ENCODE measurements around the gene DDX53. TPM values are rescaled to one million over a fixed set of nuclear protein-coding genes. Genes with fewer than 3 reads are reported as not detected.

The DDX53 gene
- total RNA-seq, 2 donors from 2014 or later = not detected

GRCh38 chrX:23012636-23013035 is 12.9 kb downstream of the DDX53 start:
- ATAC-seq (no peak), DNase-seq (ENCODE audit: low spot score in 2 of 2) (no peak)
- no peaks in the 10 kb centered on the region for H3K36me3 Mint-ChIP-seq
- no peak overlapping the region for H3K27ac Mint-ChIP-seq
- H3K9me3 Mint-ChIP-seq = no peaks in the 10 kb centered on the region

GRCh38 chrX:23013366-23013765 is 13.6 kb downstream of the DDX53 start:
- Mint-ChIP-seq H3K36me3 (no peaks in the 10 kb centered on the region), H3K27ac (no peak overlapping the region), H3K9me3 (no peaks in the 10 kb centered on the region)
- no peak for ATAC-seq
- no peak for DNase-seq (ENCODE audit: low spot score in 2 of 2)

GRCh38 chrX:23031600-23031999 is 31.8 kb downstream of the DDX53 start:
- DNase-seq (ENCODE audit: low spot score in 2 of 2) (no peak), ATAC-seq (no peak)
- H3K27ac Mint-ChIP-seq = no peak overlapping the region
- H3K9me3 Mint-ChIP-seq = no peaks in the 10 kb centered on the region
- no peaks in the 10 kb centered on the region for H3K36me3 Mint-ChIP-seq

- no peaks in the 10 kb centered on the region for H3K36me3 Mint-ChIP-seq
- no peaks in the 10 kb centered on the region for H3K9me3 Mint-ChIP-seq
- DNase-seq (ENCODE audit: low spot score in 2 of 2) (no peak), ATAC-seq (no peak)
- no peak overlapping the region for H3K27ac Mint-ChIP-seq
Measured at GRCh38 chrX:23035493-23035892, 35.7 kb downstream of the DDX53 start.

- no peak for DNase-seq (ENCODE audit: low spot score in 2 of 2)
- H3K27ac Mint-ChIP-seq = no peak overlapping the region
Measured at GRCh38 chrX:23046443-23046842, 46.7 kb downstream of the DDX53 start.

GRCh38 chrX:23048806-23049573 is 49.2 kb downstream of the DDX53 start:
- Mint-ChIP-seq H3K27ac (no peak overlapping the region), H3K9me3 (no peaks in the 10 kb centered on the region)

More at GRCh38 chrX:23046443-23046842, 46.7 kb downstream of the DDX53 start:
- Mint-ChIP-seq H3K9me3 (no peaks in the 10 kb centered on the region), H3K36me3 (no peaks in the 10 kb centered on the region)
- ATAC-seq = no peak

GRCh38 chrX:23052324-23052723 is 52.6 kb downstream of the DDX53 start:
- no peak for ATAC-seq
- Mint-ChIP-seq H3K36me3 (no peaks in the 10 kb centered on the region), H3K9me3 (no peaks in the 10 kb centered on the region), H3K27ac (no peak overlapping the region)
- DNase-seq (ENCODE audit: low spot score in 2 of 2) = no peak

More at GRCh38 chrX:23048806-23049573, 49.2 kb downstream of the DDX53 start:
- no peak for ATAC-seq
- no peak for DNase-seq (ENCODE audit: low spot score in 2 of 2)
- H3K36me3 Mint-ChIP-seq = no peaks in the 10 kb centered on the region
